CD4-positive, alpha-beta T cell treated with Interferon gamma for 1 hour (primary cell): ENCODE data around the gene PKDCC.
A peak's percentile ranks its signal among the peaks of the same experiment; 100 is the strongest.
"Not testable (repeated sequence)": the region's sequence is repeated elsewhere in the genome, so short reads cannot be mapped to it uniquely, and the experiment has no call there.

ENCODE experiments used
- DNase-seq: peaks from one replicate; pipeline ENCODE4 v3.0.0-alpha.2; 2020

PKDCC gene

GRCh38 chr2:42067521-42067920 is 19.7 kb downstream of the PKDCC start:
- no peak for DNase-seq

- no peak for DNase-seq
These were observed 20.9 kb downstream of the PKDCC start for GRCh38 chr2:42068571-42069178.

- no peak for DNase-seq
These were observed 21.7 kb downstream of the PKDCC start for GRCh38 chr2:42069568-42069967.

- DNase-seq = no peak
These were observed 24.0 kb downstream of the PKDCC start for GRCh38 chr2:42071791-42072190.

- DNase-seq = no peak
These were observed 24.7 kb downstream of the PKDCC start for GRCh38 chr2:42072349-42073118.

- DNase-seq = no peak
These were observed 26.1 kb downstream of the PKDCC start for GRCh38 chr2:42073739-42074503.

GRCh38 chr2:42074661-42075060 is 26.8 kb downstream of the PKDCC start:
- DNase-seq = no peak

- no peak for DNase-seq
These were observed 28.8 kb downstream of the PKDCC start for GRCh38 chr2:42076357-42077225.

- DNase-seq = no peak
These were observed 29.5 kb downstream of the PKDCC start for GRCh38 chr2:42077343-42077742.

- no peak for DNase-seq
These were observed 32.0 kb downstream of the PKDCC start for GRCh38 chr2:42079737-42080287.

GRCh38 chr2:42081151-42081550 is 33.3 kb downstream of the PKDCC start:
- not testable (repeated sequence) for DNase-seq

- no peak for DNase-seq
These were observed 34.2 kb downstream of the PKDCC start for GRCh38 chr2:42082016-42082415.

- no peak for DNase-seq
These were observed 36.4 kb downstream of the PKDCC start for GRCh38 chr2:42084231-42084671.

- not testable (repeated sequence) for DNase-seq
These were observed 37.2 kb downstream of the PKDCC start for GRCh38 chr2:42085070-42085469.

- DNase-seq = no peak
These were observed 38.1 kb downstream of the PKDCC start for GRCh38 chr2:42085706-42086487.

GRCh38 chr2:42086500-42086953 is 38.7 kb downstream of the PKDCC start:
- DNase-seq = peak; percentile 9

GRCh38 chr2:42087137-42087856 is 39.5 kb downstream of the PKDCC start:
- DNase-seq = no peak

GRCh38 chr2:42087857-42088195 is 40.0 kb downstream of the PKDCC start:
- DNase-seq = no peak

GRCh38 chr2:42089340-42089925 is 41.6 kb downstream of the PKDCC start:
- peak; percentile 68 for DNase-seq

- no peak for DNase-seq
These were observed 42.4 kb downstream of the PKDCC start for GRCh38 chr2:42090216-42090615.

GRCh38 chr2:42091671-42092070 is 43.9 kb downstream of the PKDCC start:
- no peak for DNase-seq
